ENCODE measurements around the gene SEMA3E. TPM values are rescaled to one million over a fixed set of nuclear protein-coding genes. Genes with fewer than 3 reads are reported as not detected.

The SEMA3E gene
- total and polyA plus RNA-seq, 8 donors = 2.1 to 38.0 (median 23.8) TPM

DNA sequence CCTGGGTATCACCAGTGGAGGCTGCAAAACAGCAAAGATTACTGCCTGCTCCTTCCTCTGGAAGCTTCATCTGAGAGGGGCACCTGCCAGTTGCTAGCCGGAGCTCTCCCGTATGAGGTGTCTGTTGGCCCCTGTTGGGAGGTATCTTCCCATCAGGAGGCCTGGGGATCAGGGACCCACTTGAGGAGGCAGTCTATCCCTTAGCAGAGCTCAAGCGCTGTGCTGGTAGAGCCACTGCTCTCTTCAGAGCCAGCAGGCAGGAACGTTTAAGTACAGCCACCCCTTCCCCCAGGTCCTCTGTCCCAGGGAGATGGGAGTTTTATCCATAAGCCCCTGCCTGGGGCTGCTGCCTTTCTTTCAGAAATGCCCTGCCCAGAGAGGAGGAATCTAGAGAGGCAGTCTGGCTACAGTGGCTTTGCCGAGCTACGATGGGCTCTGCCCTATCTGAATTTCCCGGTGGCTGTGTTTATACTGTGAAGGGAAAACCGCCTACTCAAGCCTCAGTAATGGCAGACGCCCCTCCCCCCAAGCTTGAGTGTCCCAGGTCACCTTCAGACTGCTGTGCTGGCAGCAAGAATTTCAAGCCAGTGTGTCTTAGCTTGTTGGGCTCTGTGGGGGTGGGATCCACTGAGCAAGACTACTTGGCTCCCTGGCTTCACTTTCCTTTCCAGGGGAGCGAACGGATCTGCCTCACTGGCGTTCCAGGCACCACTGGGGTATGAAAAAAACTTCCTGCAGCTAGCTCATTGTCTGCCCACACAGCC, 19.6 kb downstream of the SEMA3E start:
- Histone ChIP-seq H3K9me3 (peaks cover 0 to 6% of the 10 kb centered on the region in 2 donors), H3K4me1 (no peaks in the 10 kb centered on the region), H3K36me3 (no peaks in the 10 kb centered on the region), H3K27ac (no peak overlapping the region), H3K4me3 (no peak overlapping the region), H3K27me3 (no peaks in the 10 kb centered on the region)
- ATAC-seq = no peak
- DNase-seq = no peak
- TF ChIP-seq, protein P1, sequence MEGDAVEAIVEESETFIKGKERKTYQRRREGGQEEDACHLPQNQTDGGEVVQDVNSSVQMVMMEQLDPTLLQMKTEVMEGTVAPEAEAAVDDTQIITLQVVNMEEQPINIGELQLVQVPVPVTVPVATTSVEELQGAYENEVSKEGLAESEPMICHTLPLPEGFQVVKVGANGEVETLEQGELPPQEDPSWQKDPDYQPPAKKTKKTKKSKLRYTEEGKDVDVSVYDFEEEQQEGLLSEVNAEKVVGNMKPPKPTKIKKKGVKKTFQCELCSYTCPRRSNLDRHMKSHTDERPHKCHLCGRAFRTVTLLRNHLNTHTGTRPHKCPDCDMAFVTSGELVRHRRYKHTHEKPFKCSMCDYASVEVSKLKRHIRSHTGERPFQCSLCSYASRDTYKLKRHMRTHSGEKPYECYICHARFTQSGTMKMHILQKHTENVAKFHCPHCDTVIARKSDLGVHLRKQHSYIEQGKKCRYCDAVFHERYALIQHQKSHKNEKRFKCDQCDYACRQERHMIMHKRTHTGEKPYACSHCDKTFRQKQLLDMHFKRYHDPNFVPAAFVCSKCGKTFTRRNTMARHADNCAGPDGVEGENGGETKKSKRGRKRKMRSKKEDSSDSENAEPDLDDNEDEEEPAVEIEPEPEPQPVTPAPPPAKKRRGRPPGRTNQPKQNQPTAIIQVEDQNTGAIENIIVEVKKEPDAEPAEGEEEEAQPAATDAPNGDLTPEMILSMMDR (IDR thresholded peaks at IDR 0.05) = no peak
- intact Hi-C loops (cut with DNase I) = no loop called here

- Histone ChIP-seq H3K27ac (no peak overlapping the region), H3K36me3 (no peaks in the 10 kb centered on the region), H3K27me3 (no peaks in the 10 kb centered on the region), H3K9me3 (no peaks in the 10 kb centered on the region), H3K4me1 (no peaks in the 10 kb centered on the region), H3K4me3 (no peak overlapping the region)
- DNase-seq = no peak
- intact Hi-C loops (cut with DNase I) = no loop called here
- ATAC-seq = no peak
- TF ChIP-seq, protein P1 (IDR thresholded peaks at IDR 0.05) = no peak
These were observed 31.1 kb downstream of the SEMA3E start for GRCh38 chr7:83617858-83618257.

GRCh38 chr7:83614112-83614511, 34.8 kb downstream of the SEMA3E start:
- no peaks in the 10 kb centered on the region for H3K36me3 ChIP-seq
- intact Hi-C loops (cut with DNase I) = no loop called here
- H3K27ac ChIP-seq = no peak overlapping the region
- H3K9me3 ChIP-seq = no peaks in the 10 kb centered on the region
- no peak overlapping the region for H3K4me3 ChIP-seq
- DNase-seq = peak in 1 of 4 donors; percentile 5
- TF ChIP-seq, protein P1 (IDR thresholded peaks at IDR 0.05) = no peak
- H3K4me1 ChIP-seq = no peaks in the 10 kb centered on the region
- no peak for ATAC-seq
- no peaks in the 10 kb centered on the region for H3K27me3 ChIP-seq

GRCh38 chr7:83613232-83613631, 35.7 kb downstream of the SEMA3E start:
- Histone ChIP-seq H3K36me3 (no peaks in the 10 kb centered on the region), H3K27ac (no peak overlapping the region), H3K27me3 (no peaks in the 10 kb centered on the region), H3K4me1 (no peaks in the 10 kb centered on the region), H3K9me3 (no peaks in the 10 kb centered on the region), H3K4me3 (no peak overlapping the region)
- DNase-seq (no peak), ATAC-seq (no peak)
- intact Hi-C loops (cut with DNase I) = no loop called here
- TF ChIP-seq, protein P1 (IDR thresholded peaks at IDR 0.05) = no peak

DNA sequence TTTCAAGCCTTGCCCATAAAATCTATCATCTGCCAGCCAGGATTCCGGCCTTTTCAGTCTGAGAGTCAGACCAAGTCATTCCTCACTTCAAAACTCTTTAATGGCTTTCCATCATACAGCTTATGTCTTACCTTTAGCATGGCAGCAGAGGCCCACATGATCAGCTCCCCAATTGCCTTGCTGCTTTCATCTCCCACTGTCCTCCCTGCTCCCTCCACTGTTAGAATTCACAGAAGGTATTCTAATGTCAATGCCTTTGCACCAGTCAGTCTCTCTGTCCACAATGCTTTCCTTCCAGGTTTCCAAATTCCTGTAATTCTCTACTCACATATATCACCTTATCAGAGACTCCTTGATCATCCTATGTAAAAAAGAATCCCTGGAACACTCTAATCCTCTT, 37.2 kb downstream of the SEMA3E start:
- TF ChIP-seq, protein P1 (IDR thresholded peaks at IDR 0.05) = no peak
- Histone ChIP-seq H3K27me3 (no peaks in the 10 kb centered on the region), H3K27ac (no peak overlapping the region), H3K4me1 (no peaks in the 10 kb centered on the region), H3K4me3 (no peak overlapping the region), H3K36me3 (no peaks in the 10 kb centered on the region), H3K9me3 (no peaks in the 10 kb centered on the region)
- ATAC-seq (no peak), DNase-seq (no peak)
- intact Hi-C loops (cut with DNase I) = no loop called here
